ENCODE data around the gene CLEC3A.
A peak's percentile ranks its signal among the peaks of the same experiment; 100 is the strongest.

Gene CLEC3A

DNA sequence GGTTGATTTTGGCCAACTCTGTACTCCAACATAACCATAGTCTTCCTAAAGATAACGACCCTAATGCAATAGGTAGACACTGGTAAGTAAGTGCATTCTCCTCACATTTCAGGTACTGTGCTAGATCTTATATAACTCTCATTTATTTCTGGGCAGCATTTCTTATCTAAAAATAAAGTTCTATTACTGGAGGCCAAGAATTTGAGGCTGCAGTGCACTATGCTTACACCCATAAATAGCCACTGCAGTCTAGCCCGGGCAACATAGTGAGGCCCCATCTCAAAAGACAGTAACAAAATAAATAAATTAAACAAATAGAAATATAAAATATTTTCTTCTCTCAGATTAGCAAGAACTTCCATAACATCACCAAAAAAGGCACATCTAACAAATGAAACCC, 12.7 kb downstream of the CLEC3A start:
- TF ChIP-seq, protein P1, sequence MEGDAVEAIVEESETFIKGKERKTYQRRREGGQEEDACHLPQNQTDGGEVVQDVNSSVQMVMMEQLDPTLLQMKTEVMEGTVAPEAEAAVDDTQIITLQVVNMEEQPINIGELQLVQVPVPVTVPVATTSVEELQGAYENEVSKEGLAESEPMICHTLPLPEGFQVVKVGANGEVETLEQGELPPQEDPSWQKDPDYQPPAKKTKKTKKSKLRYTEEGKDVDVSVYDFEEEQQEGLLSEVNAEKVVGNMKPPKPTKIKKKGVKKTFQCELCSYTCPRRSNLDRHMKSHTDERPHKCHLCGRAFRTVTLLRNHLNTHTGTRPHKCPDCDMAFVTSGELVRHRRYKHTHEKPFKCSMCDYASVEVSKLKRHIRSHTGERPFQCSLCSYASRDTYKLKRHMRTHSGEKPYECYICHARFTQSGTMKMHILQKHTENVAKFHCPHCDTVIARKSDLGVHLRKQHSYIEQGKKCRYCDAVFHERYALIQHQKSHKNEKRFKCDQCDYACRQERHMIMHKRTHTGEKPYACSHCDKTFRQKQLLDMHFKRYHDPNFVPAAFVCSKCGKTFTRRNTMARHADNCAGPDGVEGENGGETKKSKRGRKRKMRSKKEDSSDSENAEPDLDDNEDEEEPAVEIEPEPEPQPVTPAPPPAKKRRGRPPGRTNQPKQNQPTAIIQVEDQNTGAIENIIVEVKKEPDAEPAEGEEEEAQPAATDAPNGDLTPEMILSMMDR (IDR thresholded peaks at IDR 0.05; ENCODE audit: insufficient read depth, low read length, poor library complexity, severe bottlenecking) = no peak
- no peaks in the 10 kb centered on the region for H3K36me3 ChIP-seq (ENCODE audit: control insufficient read depth, insufficient read depth, low read length)
- H3K27me3 ChIP-seq (replicated peaks; ENCODE audit: control insufficient read depth, insufficient read depth, low read length) = no peaks in the 10 kb centered on the region
- DNase-seq (ENCODE audit: extremely low read depth, insufficient read length) = no peak
- no peak overlapping the region for H3K4me3 ChIP-seq (replicated peaks; ENCODE audit: low read depth, low read length)

DNA sequence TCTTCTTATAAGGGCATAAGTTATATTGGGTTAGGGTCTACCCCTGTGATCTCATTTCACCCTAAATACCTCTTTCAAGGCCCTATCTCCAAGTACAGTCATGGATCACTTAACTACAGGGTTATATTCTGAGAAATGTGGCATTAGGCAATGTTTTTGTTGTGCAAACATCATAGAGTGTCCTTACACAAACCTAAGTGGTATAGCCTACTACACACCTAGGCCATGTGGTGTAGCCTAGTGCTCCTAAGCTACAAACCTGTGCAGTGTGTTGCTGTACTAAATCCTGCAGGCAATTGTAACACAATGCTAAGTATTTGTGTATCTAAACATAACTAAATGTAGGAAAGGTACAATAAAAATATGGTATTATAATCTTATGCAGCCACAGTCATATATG, 18.0 kb downstream of the CLEC3A start:
- Histone ChIP-seq H3K36me3 (ENCODE audit: control insufficient read depth, insufficient read depth, low read length) (no peaks in the 10 kb centered on the region), H3K27me3 (replicated peaks; ENCODE audit: control insufficient read depth, insufficient read depth, low read length) (no peaks in the 10 kb centered on the region), H3K4me3 (replicated peaks; ENCODE audit: low read depth, low read length) (no peak overlapping the region)
- no peak for DNase-seq (ENCODE audit: extremely low read depth, insufficient read length)
- TF ChIP-seq, protein P1 (IDR thresholded peaks at IDR 0.05; ENCODE audit: insufficient read depth, low read length, poor library complexity, severe bottlenecking) = no peak

DNA sequence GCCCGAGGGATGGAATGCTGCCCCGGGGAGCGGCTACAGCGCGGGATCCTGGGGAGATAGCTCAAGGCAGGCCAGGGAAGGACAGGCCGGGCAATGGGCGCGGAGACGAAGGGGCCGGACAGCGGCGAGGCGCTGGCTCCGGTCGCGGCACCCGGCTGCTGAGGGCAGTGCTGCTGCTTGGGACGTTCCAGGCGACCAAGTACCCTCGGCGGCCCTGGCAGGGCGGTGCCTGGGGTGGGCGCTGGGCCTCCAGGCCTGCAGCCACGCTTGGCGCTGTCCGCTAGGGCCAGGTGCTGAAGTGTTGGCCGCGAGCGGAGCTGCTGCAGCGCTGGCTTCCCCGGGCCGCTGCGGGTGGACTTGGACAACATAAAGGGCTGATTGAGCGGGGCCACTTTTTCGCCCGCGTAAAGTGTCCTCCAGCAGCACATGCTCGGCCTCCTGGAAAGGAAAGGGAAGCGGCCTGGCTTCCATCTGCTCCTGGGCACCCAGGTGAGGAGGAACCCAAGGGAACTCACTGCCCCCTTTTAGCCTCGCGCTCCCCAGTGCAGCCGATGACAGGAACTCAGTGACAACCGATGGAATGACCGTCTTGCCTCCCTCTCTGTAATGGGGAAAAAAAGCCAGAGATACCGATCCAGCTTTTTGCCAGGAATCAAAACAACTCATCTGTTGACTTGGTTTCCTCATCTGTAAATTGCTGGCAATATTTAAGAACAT, 23.7 kb downstream of the CLEC3A start:
- Histone ChIP-seq H3K4me3 (replicated peaks; ENCODE audit: low read depth, low read length) (no peak overlapping the region), H3K36me3 (ENCODE audit: control insufficient read depth, insufficient read depth, low read length) (no peaks in the 10 kb centered on the region), H3K27me3 (replicated peaks; ENCODE audit: control insufficient read depth, insufficient read depth, low read length) (no peaks in the 10 kb centered on the region)
- TF ChIP-seq, protein P1 (IDR thresholded peaks at IDR 0.05; ENCODE audit: insufficient read depth, low read length, poor library complexity, severe bottlenecking) = no peak
- DNase-seq (ENCODE audit: extremely low read depth, insufficient read length) = peak; percentile 32

DNA sequence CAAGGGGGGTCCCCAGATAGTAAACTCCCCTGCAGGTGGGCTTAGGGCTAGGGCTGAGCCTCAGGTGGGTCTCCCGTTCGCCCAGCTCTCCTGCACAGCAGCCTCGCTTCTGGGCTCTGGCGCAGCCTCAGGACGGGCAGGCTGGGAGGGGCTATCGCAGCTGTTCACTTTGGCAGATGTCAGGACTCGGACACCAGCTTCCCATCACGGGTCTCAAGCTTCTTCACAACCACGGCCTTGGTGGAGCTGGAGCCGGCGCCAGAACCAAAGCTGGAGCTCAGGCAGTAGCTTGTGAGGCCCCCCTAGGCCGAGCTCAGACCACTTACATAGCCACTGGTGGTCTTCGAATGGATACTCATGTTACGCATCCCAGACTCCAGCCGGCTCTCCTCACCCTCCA, 26.0 kb downstream of the CLEC3A start:
- Histone ChIP-seq H3K4me3 (replicated peaks; ENCODE audit: low read depth, low read length) (no peak overlapping the region), H3K27me3 (replicated peaks; ENCODE audit: control insufficient read depth, insufficient read depth, low read length) (no peaks in the 10 kb centered on the region), H3K36me3 (ENCODE audit: control insufficient read depth, insufficient read depth, low read length) (no peaks in the 10 kb centered on the region)
- TF ChIP-seq, protein P1 (IDR thresholded peaks at IDR 0.05; ENCODE audit: insufficient read depth, low read length, poor library complexity, severe bottlenecking) = no peak
- no peak for DNase-seq (ENCODE audit: extremely low read depth, insufficient read length)

DNA sequence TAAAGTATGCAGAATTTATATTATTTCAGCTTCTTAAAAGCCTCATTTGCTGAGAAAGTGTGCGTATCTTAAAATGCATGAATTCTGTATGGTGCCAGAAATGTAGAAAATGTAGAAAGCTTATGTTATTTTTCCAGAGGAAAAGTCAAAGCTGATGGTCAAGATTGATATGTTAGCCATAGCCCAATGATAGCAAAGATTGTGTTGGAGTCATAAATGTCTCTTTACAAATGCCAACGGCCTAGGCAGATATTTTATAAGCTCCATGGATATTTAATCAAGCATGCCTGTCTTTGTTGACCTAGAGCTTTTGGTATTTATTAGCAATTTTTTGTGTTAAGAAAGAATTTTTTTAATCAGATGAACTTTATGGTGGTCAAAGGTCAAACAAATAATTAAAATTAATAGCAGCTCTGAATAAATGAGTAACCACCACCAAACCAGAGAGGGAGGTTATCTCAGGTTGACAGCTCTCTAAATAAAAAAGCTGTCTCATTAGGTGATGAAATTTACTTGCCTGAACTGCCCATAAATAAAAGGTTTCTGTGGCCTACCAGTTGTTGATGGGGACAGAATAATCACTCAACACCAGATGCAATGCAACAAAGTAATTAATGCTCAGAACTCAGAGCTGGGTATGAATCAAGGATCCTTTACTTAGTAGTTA, 28.5 kb downstream of the CLEC3A start:
- no peak overlapping the region for H3K4me3 ChIP-seq (replicated peaks; ENCODE audit: low read depth, low read length)
- H3K36me3 ChIP-seq (ENCODE audit: control insufficient read depth, insufficient read depth, low read length) = no peaks in the 10 kb centered on the region
- TF ChIP-seq, protein P1 (IDR thresholded peaks at IDR 0.05; ENCODE audit: insufficient read depth, low read length, poor library complexity, severe bottlenecking) = no peak
- H3K27me3 ChIP-seq (replicated peaks; ENCODE audit: control insufficient read depth, insufficient read depth, low read length) = no peaks in the 10 kb centered on the region
- DNase-seq (ENCODE audit: extremely low read depth, insufficient read length) = no peak
